Stimulated activated CD4-positive, alpha-beta T cell treated with anti-CD3 and anti-CD28 coated beads, Interleukin-2, amount 100 ng/mL, for 48 hours (primary cell): ENCODE results near the gene CRTC3.
"Not testable (repeated sequence)": the region's sequence is repeated elsewhere in the genome, so short reads cannot be mapped to it uniquely, and the experiment has no call there.

Source experiments
- DNase-seq, 2 donors: peaks; one replicate each; pipeline ENCODE4 v3.0.0-alpha.2; 2020

The CRTC3 gene

GRCh38 chr15:90657520-90658172 lies 127.9 kb downstream of the CRTC3 start:
- peak in 1 of 2 donors; percentile 36 for DNase-seq

GRCh38 chr15:90659481-90659880 lies 129.8 kb downstream of the CRTC3 start:
- no peak for DNase-seq

GRCh38 chr15:90660195-90660998 lies 130.7 kb downstream of the CRTC3 start:
- peak; percentile 62 to 63 for DNase-seq

DNA sequence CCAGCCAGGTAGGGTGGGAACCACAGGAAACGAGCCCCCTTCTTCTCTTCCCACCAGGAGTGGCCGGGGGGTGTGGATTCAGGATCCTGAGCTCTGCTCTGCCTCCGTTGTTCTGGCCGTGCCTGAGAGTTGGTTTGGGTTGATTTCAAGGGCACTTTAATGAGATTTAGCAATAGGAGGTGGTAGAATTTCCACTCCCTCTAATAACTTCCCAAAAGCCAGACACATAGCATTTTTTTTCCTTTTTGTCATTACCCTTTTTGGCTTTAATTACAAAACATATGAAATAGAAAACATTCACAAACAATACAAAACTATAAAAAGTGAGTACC lies 131.2 kb downstream of the CRTC3 start:
- not testable (repeated sequence) for DNase-seq

GRCh38 chr15:90664081-90664461 lies 134.3 kb downstream of the CRTC3 start:
- not testable (repeated sequence) for DNase-seq

DNA sequence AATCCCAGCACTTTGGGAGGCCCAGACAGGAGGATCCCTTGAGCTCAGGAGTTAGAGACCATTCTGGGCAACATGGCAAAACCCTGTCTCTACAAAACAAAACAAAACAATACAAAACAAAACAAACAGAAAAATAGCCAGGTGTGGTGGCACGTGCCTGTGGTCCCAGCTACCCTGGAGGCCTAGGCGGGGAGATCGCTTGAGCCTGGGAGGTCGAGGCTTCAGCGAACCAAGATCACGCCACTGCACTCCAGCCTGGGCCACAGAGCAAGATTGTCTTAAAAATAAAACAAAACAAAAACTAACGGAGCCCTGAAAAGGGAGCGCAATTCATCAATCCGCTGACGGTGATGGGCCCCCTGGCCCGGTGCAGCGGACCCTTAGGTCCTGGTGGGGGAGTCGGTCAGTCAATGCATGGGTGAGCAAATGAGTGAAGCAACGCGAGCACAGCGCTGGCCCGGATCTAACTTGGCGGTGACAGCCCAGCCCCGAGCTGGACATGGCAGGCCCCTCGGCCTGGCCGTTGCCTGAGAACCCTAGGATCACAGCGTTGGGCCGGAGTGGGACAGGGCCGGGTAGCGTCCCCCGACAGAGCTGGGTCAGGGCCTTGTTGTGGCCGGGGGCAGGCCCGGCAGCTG lies 135.0 kb downstream of the CRTC3 start:
- DNase-seq: no peak

DNA sequence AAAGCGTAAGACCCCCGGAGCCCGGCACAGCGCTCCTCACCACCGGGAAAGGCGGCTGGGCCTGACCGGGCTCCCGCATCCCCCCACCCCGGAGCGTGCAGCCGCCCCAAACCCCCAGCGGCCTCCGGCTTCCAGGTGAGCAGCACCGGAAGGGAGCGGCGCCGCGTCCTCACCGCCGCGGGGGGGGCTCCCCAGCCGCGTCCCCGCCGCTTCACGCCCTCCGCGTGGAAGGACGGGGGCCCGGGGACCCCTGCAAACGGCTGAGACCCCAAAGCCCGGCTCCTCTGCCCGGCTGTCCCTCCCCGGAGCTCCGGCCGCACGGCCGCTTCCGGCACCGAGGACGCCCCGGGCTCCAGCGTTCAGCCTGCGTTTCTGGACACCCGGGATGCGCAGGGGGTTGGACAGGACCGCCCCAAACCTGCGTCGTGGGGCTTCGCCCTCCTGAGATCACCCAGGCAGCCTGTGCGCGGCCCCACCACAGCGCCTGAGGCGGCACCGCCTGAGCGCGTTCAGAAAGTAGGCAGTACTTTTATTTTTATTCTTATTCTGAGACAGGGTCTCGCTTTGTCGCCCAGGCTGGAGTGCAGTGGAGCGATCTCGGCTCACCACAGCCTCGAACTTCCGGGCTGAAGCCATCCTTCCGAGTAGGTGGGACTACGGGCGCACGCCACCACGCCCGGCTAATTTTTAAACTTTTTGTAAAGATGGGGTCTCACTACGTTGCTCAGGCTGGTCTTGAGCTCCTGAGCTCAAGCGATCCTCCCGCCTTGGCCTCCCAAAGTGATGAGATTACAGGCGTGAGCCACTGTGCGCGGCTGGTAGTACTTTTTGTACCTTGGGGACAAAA lies 135.8 kb downstream of the CRTC3 start:
- peak; percentile 40 to 45 for DNase-seq

DNA sequence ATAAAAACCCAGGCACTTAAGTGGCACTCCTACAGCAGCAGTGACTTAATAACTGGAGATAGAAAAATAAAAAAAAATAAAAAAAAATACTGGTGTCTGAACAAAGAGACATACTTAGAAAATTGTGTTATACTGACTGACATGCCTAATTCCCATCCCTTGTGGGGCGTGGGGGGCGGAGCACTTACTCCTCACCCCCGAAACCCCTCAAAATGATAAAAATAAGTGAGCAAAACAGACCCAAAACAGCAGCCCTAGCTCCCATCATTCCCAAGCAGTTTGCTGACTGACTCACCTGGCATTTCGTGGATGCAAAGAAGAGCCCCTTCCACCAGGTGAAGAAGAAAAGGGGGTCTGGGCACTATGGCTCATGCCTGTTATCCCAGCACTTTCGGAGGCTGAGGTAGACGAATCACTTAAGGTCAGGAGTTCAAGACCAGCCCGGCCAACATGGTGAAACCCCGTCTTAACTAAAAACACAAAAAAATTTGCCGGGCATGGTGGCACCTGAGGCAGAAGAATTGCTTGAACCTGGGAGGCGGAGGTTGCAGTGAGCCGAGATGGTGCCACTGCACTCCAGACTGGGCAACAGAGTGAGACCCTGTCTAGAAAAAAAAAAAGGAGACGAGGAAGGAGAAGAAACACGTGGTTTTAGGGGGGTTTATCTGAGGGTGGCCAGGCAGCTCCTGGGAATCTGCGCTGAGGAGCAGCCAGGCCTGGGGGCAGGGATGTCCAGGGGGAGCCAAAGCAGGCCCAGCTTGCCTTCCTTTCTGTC lies 136.6 kb downstream of the CRTC3 start:
- DNase-seq: no peak

- no peak for DNase-seq
These were observed 137.5 kb downstream of the CRTC3 start for GRCh38 chr15:90667073-90667754.

GRCh38 chr15:90667755-90668345 lies 138.1 kb downstream of the CRTC3 start:
- DNase-seq: not testable (repeated sequence)

GRCh38 chr15:90670631-90671030 lies 140.9 kb downstream of the CRTC3 start:
- DNase-seq: not testable (repeated sequence)

DNA sequence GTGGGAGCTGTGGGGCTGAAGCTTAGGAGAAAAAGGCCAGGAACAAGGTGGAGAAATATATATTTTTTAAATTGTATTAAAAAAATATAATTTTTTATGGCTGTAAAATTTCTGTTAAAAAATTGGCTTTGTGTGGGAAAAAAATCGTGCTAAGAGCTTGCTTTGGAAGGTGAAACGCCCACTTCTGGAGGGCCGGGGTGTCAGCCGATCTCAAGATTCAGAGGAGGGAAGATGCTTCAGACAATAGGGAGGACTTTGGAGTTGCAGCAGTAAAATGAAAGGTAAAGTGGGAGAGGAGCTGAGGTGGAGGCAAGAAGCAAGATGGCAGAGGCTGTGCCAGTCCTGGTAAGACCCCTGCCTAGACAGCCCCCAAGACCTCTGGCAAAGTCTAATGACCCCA lies 141.5 kb downstream of the CRTC3 start:
- DNase-seq: no peak

- not testable (repeated sequence) for DNase-seq
These were observed 143.6 kb downstream of the CRTC3 start for GRCh38 chr15:90673357-90673756.

GRCh38 chr15:90674476-90674875 lies 144.8 kb downstream of the CRTC3 start:
- no peak for DNase-seq

DNA sequence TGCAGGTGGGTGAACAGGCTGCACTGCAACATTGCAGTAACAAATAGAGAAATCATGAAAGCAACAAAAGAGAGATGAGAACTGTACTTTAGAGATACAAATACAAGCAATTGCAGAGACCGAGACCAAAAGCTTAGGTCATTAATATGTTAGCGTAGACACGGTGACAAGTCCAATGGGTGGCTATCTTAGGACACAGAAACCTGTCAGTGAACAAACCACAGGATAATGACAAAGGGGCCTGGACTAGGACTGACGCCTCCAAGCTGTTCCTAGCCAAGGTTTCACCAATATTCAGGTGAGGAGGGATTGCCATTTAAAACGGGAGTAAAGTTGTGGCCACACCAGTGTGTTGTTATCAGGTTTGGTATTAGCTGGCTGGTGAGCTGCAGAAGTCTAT lies 145.7 kb downstream of the CRTC3 start:
- DNase-seq: no peak

DNA sequence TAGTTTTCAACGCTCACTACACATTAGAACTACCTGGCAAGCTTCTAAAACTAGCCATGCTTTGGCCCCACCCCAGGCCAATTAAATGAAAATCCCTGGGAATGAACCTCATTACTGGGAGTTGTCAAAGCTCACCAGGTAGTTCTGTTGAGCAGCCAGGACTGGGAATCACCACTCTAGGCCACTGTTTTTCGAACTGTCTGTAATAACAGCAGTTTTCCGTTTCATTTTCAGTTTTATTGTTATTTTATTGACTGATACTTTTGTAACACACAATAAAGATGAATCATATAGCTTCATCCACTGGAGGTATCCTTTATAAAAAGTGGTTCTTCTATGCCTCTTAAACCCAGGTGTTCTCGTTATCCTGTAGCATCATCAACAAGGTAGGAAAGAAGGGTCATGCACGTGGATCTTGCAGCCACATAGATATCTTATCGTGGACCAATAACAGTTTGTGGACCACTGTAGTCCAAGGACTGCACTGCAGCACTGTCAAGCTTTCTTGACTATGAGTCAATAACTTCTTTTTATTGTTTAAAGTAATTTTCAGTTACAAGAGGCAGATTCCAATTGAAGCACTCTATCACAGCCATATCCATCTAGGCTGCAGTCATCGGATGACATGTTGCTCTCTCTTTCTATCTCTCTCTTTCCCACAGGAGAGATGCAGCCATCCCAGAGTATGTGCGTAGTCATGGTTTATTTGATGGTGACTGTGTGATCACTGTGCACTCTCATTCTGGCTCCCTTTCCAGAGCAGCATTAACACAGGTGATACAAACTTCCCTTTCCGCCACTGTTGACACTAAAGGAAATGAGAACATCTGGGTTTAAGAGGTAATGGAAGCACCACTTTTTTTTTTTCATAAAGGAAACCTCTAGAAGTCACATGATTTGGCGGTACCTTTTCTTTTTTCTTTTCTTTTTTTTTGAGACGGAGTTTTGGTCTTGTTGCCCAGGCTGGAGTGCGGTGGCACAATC lies 148.4 kb downstream of the CRTC3 start:
- no peak for DNase-seq

GRCh38 chr15:90679959-90680358 lies 150.2 kb downstream of the CRTC3 start:
- DNase-seq: no peak

GRCh38 chr15:90680371-90680935 lies 150.7 kb downstream of the CRTC3 start:
- DNase-seq: no peak

GRCh38 chr15:90681056-90681455 lies 151.3 kb downstream of the CRTC3 start:
- DNase-seq: no peak

DNA sequence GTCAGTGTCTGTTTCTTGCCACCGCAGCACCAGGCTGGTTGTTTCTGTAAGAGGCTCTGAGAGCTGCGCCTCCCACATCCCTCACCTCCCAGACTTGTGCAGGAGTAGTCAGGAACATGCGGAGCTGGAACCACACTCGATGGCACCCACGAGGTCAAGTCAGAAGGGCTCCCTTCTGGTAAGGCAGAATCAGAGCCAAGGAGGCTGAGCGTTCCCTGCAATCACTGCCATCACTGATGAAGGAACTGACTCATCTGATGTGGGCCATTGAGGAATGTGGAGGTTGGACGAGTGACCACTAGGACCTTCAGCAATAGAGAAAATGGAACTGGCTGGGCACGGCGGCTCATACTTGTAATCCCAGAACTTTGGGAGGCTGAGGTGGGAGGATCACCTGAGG lies 151.8 kb downstream of the CRTC3 start:
- no peak for DNase-seq
